Skeletal muscle tissue (tissue), 4 donors: Measurements from ENCODE around the gene CRHR1. TPM values are rescaled to one million over a fixed set of nuclear protein-coding genes. Genes with fewer than 3 reads are reported as not detected.
A peak's percentile ranks its signal among the peaks of the same experiment; 100 is the strongest.
"Not testable (repeated sequence)": the region's sequence is repeated elsewhere in the genome, so short reads cannot be mapped to it uniquely, and the experiment has no call there.

Experiments used
- H3K27ac ChIP-seq: one replicate; pipeline ENCODE4 v1.7.0; 2013; ENCODE audit warnings: mild to moderate bottlenecking, low read depth, low read length, inconsistent platforms
- H3K27me3 ChIP-seq, 3 donors: one replicate each; pipeline ENCODE4 v1.7.0; 2013; ENCODE audit warnings: low read length in 3 of 3; ENCODE audit not compliant: control insufficient read depth in 3 of 3, insufficient read depth in 3 of 3
- H3K36me3 ChIP-seq, 3 donors: one replicate each; pipeline ENCODE4 v1.7.0; 2013; ENCODE audit warnings: low read length in 3 of 3; ENCODE audit not compliant: control insufficient read depth in 3 of 3, insufficient read depth in 3 of 3
- H3K4me1 ChIP-seq, 3 donors: one replicate each; pipeline ENCODE4 v1.7.0; 2013; ENCODE audit warnings: low read length in 3 of 3, mild to moderate bottlenecking in 3 of 3; ENCODE audit not compliant: control insufficient read depth in 3 of 3, insufficient read depth in 3 of 3
- H3K4me3 ChIP-seq, 3 donors: one replicate each; pipeline ENCODE4 v1.7.0; 2013; ENCODE audit warnings: low read length in 3 of 3
- H3K9ac ChIP-seq, 3 donors: one replicate each; pipeline ENCODE4 v1.7.0; 2013; ENCODE audit warnings: low read length in 3 of 3, mild to moderate bottlenecking in 3 of 3, moderate library complexity in 2 of 3, low read depth in 1 of 3
- H3K9me3 ChIP-seq, 3 donors: one replicate each; pipeline ENCODE4 v1.7.0; 2013; ENCODE audit warnings: low read length in 3 of 3; ENCODE audit not compliant: control insufficient read depth in 3 of 3
- total RNA-seq: library from RNA; depleted of rRNA; stranded (reverse); fragments of >200 nt; gene quantifications from one replicate; pipeline ENCODE4 v1.2.3, GENCODE V29; 2014
- donor health status: Osteomylitis.

Gene CRHR1
- total RNA-seq, result 0.52 TPM

GRCh38 chr17:45784293-45784740 is at the start of gene CRHR1:
Gene CRHR1, plus strand, starts transcription at chr17:45784320. Its CDS starts 225 bp downstream, at chr17:45784545.
- Histone ChIP-seq H3K9me3 (no peaks in the 10 kb centered on the region), H3K4me3 (peak within 1 kb of the TSS; percentile 43 to 65 (median 56)), H3K36me3 (no peaks in the 10 kb centered on the region), H3K9ac (peak within 1 kb of the TSS; percentile 14 to 43 (median 40)), H3K27me3 (peaks cover 29 to 64% (median 57%) of the 10 kb centered on the region in 3 donors), H3K4me1 (peaks cover 15 to 27% (median 17%) of the 10 kb centered on the region in 3 donors), H3K27ac (no peak within 1 kb of the TSS)

- Histone ChIP-seq H3K4me3 (no peak overlapping the region), H3K4me1 (peaks cover 3 to 9% (median 5%) of the 10 kb centered on the region in 3 donors), H3K27ac (no peak overlapping the region), H3K27me3 (no peaks in the 10 kb centered on the region), H3K9ac (no peak overlapping the region), H3K9me3 (peaks cover 0 to 9% (median 0%) of the 10 kb centered on the region in 3 donors), H3K36me3 (no peaks in the 10 kb centered on the region)
Measured at GRCh38 chr17:45734598-45734997, 49.5 kb upstream of the CRHR1 start.

DNA sequence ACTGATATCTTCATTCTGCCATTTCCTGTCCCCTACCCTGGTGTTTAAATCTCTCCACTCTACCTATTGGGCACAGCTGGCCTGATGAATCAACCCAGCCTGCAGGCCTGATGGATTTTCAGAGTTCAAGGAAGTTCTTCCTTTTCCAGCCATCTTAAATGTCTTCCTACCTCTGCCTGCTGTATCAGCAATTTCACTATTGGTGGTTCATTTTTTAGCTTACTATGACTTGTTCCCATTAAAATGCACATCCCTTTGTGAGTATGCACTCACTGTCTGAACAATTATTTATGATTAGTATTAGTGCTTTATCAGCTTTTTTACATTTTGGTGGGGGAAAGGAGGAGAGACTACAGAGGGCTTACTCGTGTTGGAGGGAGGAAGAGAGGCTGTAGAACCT is 48.6 kb upstream of the CRHR1 start:
- no peak overlapping the region for H3K9ac ChIP-seq
- no peak overlapping the region for H3K27ac ChIP-seq
- H3K27me3 ChIP-seq, result no peaks in the 10 kb centered on the region
- H3K36me3 ChIP-seq, result no peaks in the 10 kb centered on the region
- H3K4me1 ChIP-seq, result peaks cover 10 to 12% (median 11%) of the 10 kb centered on the region in 3 donors
- no peak overlapping the region for H3K4me3 ChIP-seq
- peaks cover 0 to 7% (median 0%) of the 10 kb centered on the region in 3 donors for H3K9me3 ChIP-seq

- peaks cover 24 to 35% (median 30%) of the 10 kb centered on the region in 3 donors for H3K4me1 ChIP-seq
- H3K4me3 ChIP-seq, result peak overlapping the region in 2 of 3 donors; percentile 23 to 28
- peaks cover 0 to 6% (median 0%) of the 10 kb centered on the region in 3 donors for H3K27me3 ChIP-seq
- no peaks in the 10 kb centered on the region for H3K36me3 ChIP-seq
- peak overlapping the region; percentile 81 for H3K27ac ChIP-seq
- H3K9ac ChIP-seq, result peak overlapping the region; percentile 17 to 66 (median 40)
- H3K9me3 ChIP-seq, result no peaks in the 10 kb centered on the region
Measured at GRCh38 chr17:45739786-45740185, 44.3 kb upstream of the CRHR1 start.

GRCh38 chr17:45740553-45741330 is 43.4 kb upstream of the CRHR1 start:
- Histone ChIP-seq H3K9me3 (no peaks in the 10 kb centered on the region), H3K9ac (no peak overlapping the region), H3K36me3 (no peaks in the 10 kb centered on the region), H3K27me3 (peaks cover 0 to 6% (median 0%) of the 10 kb centered on the region in 3 donors), H3K27ac (peak overlapping the region; percentile 81), H3K4me1 (peaks cover 24 to 38% (median 30%) of the 10 kb centered on the region in 3 donors), H3K4me3 (peak overlapping the region in 2 of 3 donors; percentile 27 to 28)

DNA sequence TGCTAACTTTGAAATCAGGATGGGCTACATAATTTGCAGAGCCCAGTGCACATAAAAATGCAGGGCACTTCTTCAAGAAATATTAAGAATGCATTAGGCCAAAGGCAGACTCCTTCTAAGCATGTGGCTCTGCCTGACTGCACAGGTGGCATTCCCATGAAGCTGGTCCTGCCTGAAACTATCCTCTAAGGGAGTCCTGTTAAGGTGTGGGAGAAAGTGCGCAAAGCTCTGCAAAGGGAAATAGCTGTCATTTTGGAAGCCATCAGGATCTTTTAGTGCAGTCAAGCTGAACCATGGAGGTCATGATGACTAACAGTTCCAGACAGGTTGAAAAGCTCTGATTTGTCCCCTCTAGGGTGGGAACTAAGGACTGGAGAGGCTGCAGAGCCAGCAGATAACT is 41.9 kb upstream of the CRHR1 start:
- Histone ChIP-seq H3K9me3 (no peaks in the 10 kb centered on the region), H3K4me1 (peaks cover 29 to 44% (median 30%) of the 10 kb centered on the region in 3 donors), H3K27ac (no peak overlapping the region), H3K9ac (no peak overlapping the region), H3K27me3 (peaks cover 0 to 6% (median 0%) of the 10 kb centered on the region in 3 donors), H3K4me3 (no peak overlapping the region), H3K36me3 (no peaks in the 10 kb centered on the region)

GRCh38 chr17:45743626-45744326 is 40.3 kb upstream of the CRHR1 start:
- Histone ChIP-seq H3K9me3 (no peaks in the 10 kb centered on the region), H3K27ac (no peak overlapping the region), H3K9ac (peak overlapping the region in 1 of 3 donors; percentile 33), H3K4me3 (no peak overlapping the region), H3K4me1 (peaks cover 29 to 44% (median 30%) of the 10 kb centered on the region in 3 donors), H3K36me3 (no peaks in the 10 kb centered on the region), H3K27me3 (peaks cover 0 to 6% (median 0%) of the 10 kb centered on the region in 3 donors)

GRCh38 chr17:45744826-45745225 is 39.3 kb upstream of the CRHR1 start:
- not testable (repeated sequence) for H3K27ac ChIP-seq, H3K36me3 ChIP-seq, H3K9me3 ChIP-seq, H3K27me3 ChIP-seq, H3K9ac ChIP-seq, H3K4me3 ChIP-seq
- H3K4me1 ChIP-seq, result peaks cover 25 to 38% (median 26%) of the 10 kb centered on the region in 3 donors

GRCh38 chr17:45745601-45746494 is 38.3 kb upstream of the CRHR1 start:
- H3K4me1 ChIP-seq, result peaks cover 16 to 28% (median 18%) of the 10 kb centered on the region in 3 donors
- no peak overlapping the region for H3K27ac ChIP-seq
- no peaks in the 10 kb centered on the region for H3K36me3 ChIP-seq
- peaks cover 2 to 10% (median 2%) of the 10 kb centered on the region in 3 donors for H3K27me3 ChIP-seq
- no peak overlapping the region for H3K4me3 ChIP-seq
- H3K9me3 ChIP-seq, result no peaks in the 10 kb centered on the region
- H3K9ac ChIP-seq, result no peak overlapping the region
